Measurements from ENCODE around the gene AGO1. TPM values are rescaled to one million over a fixed set of nuclear protein-coding genes. Genes with fewer than 3 reads are reported as not detected.

AGO1 gene
- total and polyA plus RNA-seq, 2 of the 13 experiments (the other 11 are each of a cell fraction or from before 2014, with no cell fraction given) = 9.2 to 18.6 TPM

DNA sequence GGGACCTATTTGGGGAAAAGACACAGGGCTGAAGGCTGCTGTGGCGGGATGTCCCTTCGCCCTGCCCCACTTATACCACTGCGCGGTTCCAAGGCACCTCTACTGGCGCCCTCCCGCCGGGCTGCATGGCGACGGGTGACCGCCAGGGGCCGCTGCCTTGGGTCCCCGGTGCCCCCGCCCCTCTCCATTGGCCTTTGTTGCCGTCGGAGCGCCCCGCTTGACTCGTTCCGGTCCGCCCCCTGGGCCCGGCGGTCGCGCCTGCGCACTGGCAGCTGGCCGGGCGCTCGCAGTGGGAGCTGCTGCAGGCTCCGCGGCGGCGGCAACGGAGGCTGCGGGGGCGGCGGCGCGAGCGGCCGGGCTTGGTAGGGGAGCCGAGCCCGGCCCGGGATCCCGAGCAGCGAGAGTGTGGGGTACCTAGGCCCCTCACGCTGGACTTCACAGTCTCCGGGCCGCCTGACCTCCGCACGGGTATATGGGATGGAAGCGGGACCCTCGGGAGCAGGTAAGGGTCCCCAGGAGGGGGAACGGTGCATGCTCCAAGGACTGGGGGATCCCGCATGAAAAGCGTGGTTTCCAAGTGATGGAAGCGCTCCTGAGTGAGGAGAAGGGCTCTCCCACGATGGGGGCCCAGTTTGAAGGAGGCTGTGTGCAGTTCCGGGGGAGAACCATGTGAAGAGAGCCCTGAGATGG lies at the start of gene AGO1 (continued):
- TF ChIP-seq, protein P1, sequence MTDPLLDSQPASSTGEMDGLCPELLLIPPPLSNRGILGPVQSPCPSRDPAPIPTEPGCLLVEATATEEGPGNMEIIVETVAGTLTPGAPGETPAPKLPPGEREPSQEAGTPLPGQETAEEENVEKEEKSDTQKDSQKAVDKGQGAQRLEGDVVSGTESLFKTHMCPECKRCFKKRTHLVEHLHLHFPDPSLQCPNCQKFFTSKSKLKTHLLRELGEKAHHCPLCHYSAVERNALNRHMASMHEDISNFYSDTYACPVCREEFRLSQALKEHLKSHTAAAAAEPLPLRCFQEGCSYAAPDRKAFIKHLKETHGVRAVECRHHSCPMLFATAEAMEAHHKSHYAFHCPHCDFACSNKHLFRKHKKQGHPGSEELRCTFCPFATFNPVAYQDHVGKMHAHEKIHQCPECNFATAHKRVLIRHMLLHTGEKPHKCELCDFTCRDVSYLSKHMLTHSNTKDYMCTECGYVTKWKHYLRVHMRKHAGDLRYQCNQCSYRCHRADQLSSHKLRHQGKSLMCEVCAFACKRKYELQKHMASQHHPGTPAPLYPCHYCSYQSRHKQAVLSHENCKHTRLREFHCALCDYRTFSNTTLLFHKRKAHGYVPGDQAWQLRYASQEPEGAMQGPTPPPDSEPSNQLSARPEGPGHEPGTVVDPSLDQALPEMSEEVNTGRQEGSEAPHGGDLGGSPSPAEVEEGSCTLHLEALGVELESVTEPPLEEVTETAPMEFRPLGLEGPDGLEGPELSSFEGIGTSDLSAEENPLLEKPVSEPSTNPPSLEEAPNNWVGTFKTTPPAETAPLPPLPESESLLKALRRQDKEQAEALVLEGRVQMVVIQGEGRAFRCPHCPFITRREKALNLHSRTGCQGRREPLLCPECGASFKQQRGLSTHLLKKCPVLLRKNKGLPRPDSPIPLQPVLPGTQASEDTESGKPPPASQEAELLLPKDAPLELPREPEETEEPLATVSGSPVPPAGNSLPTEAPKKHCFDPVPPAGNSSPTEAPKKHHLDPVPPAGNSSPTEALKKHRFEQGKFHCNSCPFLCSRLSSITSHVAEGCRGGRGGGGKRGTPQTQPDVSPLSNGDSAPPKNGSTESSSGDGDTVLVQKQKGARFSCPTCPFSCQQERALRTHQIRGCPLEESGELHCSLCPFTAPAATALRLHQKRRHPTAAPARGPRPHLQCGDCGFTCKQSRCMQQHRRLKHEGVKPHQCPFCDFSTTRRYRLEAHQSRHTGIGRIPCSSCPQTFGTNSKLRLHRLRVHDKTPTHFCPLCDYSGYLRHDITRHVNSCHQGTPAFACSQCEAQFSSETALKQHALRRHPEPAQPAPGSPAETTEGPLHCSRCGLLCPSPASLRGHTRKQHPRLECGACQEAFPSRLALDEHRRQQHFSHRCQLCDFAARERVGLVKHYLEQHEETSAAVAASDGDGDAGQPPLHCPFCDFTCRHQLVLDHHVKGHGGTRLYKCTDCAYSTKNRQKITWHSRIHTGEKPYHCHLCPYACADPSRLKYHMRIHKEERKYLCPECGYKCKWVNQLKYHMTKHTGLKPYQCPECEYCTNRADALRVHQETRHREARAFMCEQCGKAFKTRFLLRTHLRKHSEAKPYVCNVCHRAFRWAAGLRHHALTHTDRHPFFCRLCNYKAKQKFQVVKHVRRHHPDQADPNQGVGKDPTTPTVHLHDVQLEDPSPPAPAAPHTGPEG (CRISPR knock-in tag; IDR thresholded peaks at IDR 0.05) = no peak
- TF ChIP-seq XBP1 (CRISPR knock-in tag; IDR thresholded peaks at IDR 0.05) = no peak
- TF ChIP-seq PRMT3 (CRISPR knock-in tag; IDR thresholded peaks at IDR 0.05; ENCODE audit: borderline replicate concordance, low read depth) = no peak
- TF ChIP-seq TBP (CRISPR knock-in tag; IDR thresholded peaks at IDR 0.05) = no peak
- TF ChIP-seq HDAC1 (CRISPR knock-in tag; IDR thresholded peaks at IDR 0.05) = no peak; the same call in none of the 2 replicates
- TF ChIP-seq, protein P2, sequence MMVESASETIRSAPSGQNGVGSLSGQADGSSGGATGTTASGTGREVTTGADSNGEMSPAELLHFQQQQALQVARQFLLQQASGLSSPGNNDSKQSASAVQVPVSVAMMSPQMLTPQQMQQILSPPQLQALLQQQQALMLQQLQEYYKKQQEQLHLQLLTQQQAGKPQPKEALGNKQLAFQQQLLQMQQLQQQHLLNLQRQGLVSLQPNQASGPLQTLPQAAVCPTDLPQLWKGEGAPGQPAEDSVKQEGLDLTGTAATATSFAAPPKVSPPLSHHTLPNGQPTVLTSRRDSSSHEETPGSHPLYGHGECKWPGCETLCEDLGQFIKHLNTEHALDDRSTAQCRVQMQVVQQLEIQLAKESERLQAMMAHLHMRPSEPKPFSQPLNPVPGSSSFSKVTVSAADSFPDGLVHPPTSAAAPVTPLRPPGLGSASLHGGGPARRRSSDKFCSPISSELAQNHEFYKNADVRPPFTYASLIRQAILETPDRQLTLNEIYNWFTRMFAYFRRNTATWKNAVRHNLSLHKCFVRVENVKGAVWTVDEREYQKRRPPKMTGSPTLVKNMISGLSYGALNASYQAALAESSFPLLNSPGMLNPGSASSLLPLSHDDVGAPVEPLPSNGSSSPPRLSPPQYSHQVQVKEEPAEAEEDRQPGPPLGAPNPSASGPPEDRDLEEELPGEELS (CRISPR knock-in tag; IDR thresholded peaks at IDR 0.05) = no peak
- peak; percentile 72; the same call in 1 of the 2 replicates for TF ChIP-seq SALL1 (CRISPR knock-in tag; IDR thresholded peaks at IDR 0.05)
- TF ChIP-seq, protein P3, sequence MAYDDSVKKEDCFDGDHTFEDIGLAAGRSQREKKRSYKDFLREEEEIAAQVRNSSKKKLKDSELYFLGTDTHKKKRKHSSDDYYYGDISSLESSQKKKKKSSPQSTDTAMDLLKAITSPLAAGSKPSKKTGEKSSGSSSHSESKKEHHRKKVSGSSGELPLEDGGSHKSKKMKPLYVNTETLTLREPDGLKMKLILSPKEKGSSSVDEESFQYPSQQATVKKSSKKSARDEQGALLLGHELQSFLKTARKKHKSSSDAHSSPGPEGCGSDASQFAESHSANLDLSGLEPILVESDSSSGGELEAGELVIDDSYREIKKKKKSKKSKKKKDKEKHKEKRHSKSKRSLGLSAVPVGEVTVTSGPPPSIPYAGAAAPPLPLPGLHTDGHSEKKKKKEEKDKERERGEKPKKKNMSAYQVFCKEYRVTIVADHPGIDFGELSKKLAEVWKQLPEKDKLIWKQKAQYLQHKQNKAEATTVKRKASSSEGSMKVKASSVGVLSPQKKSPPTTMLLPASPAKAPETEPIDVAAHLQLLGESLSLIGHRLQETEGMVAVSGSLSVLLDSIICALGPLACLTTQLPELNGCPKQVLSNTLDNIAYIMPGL (CRISPR knock-in tag; IDR thresholded peaks at IDR 0.05; ENCODE audit: borderline replicate concordance in 1 of 2, low read depth in 1 of 2) = peak; percentile 71 to 92; a peak in 3 of 4 replicates
- TF ChIP-seq SMAD1 (CRISPR knock-in tag; IDR thresholded peaks at IDR 0.05; ENCODE audit: borderline replicate concordance, low read depth) = 0 out of 2 replicates have a peak, but pooled peaks have one; percentile 59
- 0 out of 2 replicates have a peak, but pooled peaks have one; percentile 17 for TF ChIP-seq REPIN1 (CRISPR knock-in tag; IDR thresholded peaks at IDR 0.05; ENCODE audit: borderline replicate concordance, low read depth)
- peak; percentile 49; the same call in 1 of the 2 replicates for TF ChIP-seq ZNF556 (CRISPR knock-in tag; IDR thresholded peaks at IDR 0.05; ENCODE audit: borderline replicate concordance)
- TF ChIP-seq MTA3 (CRISPR knock-in tag; IDR thresholded peaks at IDR 0.05) = no peak
- TF ChIP-seq, protein P4, sequence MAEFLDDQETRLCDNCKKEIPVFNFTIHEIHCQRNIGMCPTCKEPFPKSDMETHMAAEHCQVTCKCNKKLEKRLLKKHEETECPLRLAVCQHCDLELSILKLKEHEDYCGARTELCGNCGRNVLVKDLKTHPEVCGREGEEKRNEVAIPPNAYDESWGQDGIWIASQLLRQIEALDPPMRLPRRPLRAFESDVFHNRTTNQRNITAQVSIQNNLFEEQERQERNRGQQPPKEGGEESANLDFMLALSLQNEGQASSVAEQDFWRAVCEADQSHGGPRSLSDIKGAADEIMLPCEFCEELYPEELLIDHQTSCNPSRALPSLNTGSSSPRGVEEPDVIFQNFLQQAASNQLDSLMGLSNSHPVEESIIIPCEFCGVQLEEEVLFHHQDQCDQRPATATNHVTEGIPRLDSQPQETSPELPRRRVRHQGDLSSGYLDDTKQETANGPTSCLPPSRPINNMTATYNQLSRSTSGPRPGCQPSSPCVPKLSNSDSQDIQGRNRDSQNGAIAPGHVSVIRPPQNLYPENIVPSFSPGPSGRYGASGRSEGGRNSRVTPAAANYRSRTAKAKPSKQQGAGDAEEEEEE (CRISPR knock-in tag; IDR thresholded peaks at IDR 0.05; ENCODE audit: borderline replicate concordance) = no peak
- no peak for TF ChIP-seq ZBTB42 (CRISPR knock-in tag; IDR thresholded peaks at IDR 0.05)
- TF ChIP-seq ZNF619 (CRISPR knock-in tag; IDR thresholded peaks at IDR 0.05) = 0 out of 2 replicates have a peak, but pooled peaks have one; percentile 9
